Right lobe of liver (tissue), 6 donors: ENCODE results near the gene PCK1. TPM values are rescaled to one million over a fixed set of nuclear protein-coding genes. Genes with fewer than 3 reads are reported as not detected.

Experiments used
- ATAC-seq, 4 donors: fragments of 200-7000 bp; cut with Tn5 transposase; one replicate each; pipeline ENCODE4 v1.9.1; 2020; ENCODE audit warnings: mild to moderate bottlenecking in 4 of 4, moderate library complexity in 4 of 4
- DNase-seq, 3 donors: peaks; one replicate each; pipeline ENCODE4 v3.0.0-alpha.2; 2020
- H3K27ac ChIP-seq, 3 donors: fragments of 200-600 bp; one replicate each; pipeline ENCODE4 v1.8.0; 2022
- H3K27me3 ChIP-seq, 2 donors: fragments of 200-600 bp; one replicate each; pipeline ENCODE4 v1.8.0; 2022
- H3K36me3 ChIP-seq, 4 donors: fragments of 200-600 bp; sonication (generic) in 1 of 4; one replicate each; pipeline versions ENCODE4 v1.5.1 to v1.8.0; 2017 to 2022; ENCODE audit warnings: control low read depth in 1 of 4
- H3K4me1 ChIP-seq, 4 donors: fragments of 200-600 bp; sonication (generic) in 1 of 4; one replicate each; pipeline versions ENCODE4 v1.5.1 to v1.8.0; 2017 to 2022; ENCODE audit warnings: control low read depth in 1 of 4
- H3K4me3 ChIP-seq, 3 donors: fragments of 200-600 bp; one replicate each; pipeline ENCODE4 v1.8.0; 2022
- H3K9me3 ChIP-seq, 4 donors: fragments of 200-600 bp; sonication (generic) in 1 of 4; one replicate each; pipeline versions ENCODE4 v1.5.1 to v1.8.0; 2017 to 2022; ENCODE audit warnings: control low read depth in 1 of 4
- CTCF ChIP-seq, 4 donors: fragments of 200-600 bp in 3 of 4; fragments of 450-650 bp in 1 of 4; IDR thresholded peaks; one replicate each; pipeline versions ENCODE4 v1.5.1 to v1.8.0; 2016 to 2022; ENCODE audit warnings: antibody characterized with exemption in 4 of 4, mild to moderate bottlenecking in 2 of 4
- POLR2A ChIP-seq: fragments of 450-650 bp; IDR thresholded peaks from one replicate; pipeline ENCODE4 v1.6.1; 2017; ENCODE audit warnings: antibody characterized with exemption, mild to moderate bottlenecking
- WGBS: methylation state at CpG from one replicate; pipeline ENCODE4 v1.1.6; 2018; ENCODE audit warnings: low coverage, low lambda C conversion rate; ENCODE audit not compliant: insufficient coverage; ENCODE audit errors: missing lambda C conversion rate; 5-methylcytosine and 5-hydroxymethylcytosine counted together
- intact Hi-C, 2 donors: fragments of 100-400 bp; cut with DNase I; formaldehyde crosslinking; loops; one replicate each; pipeline versions ENCODE4 v1.11.2 to v1.14.1; 2022
- total RNA-seq, 6 experiments: library from RNA; depleted of rRNA in 2 of 6; stranded (reverse); fragments of >200 nt in 2 of 6; fragmentation: NEBNext Ultra II Directional in 3 of 6; extraction: Animal tissue kit (Norgen Biotek cat#: 25700) in 3 of 6; gene quantifications; one replicate each; pipeline versions ENCODE4 v1.1.0 to v1.2.4, GENCODE V29; 2016 to 2023
- donor health status: DM: no; HTN: yes; CAD: no.
- donor health status: DM: no; HTN: no; CAD: no.
- donor health status: DM: no; HTN: no; CAD: no.
- donor health status: DM: no; HTN: yes; CAD: no.
- donor health status: DM: no; HTN: yes; CAD: no.

The PCK1 gene
- total RNA-seq, 6 experiments from 2014 or later = 187 to 1,757 (median 778) TPM

- 77% methylated on average over 8 of the region's 12 CpGs for WGBS
- peaks cover 0 to 46% (median 16%) of the 10 kb centered on the region in 4 donors for H3K4me1 ChIP-seq
- H3K27ac ChIP-seq = peak overlapping the region in 1 of 3 donors; percentile 15
- no peaks in the 10 kb centered on the region for H3K36me3 ChIP-seq
- DNase-seq (no peak), ATAC-seq (no peak)
- H3K9me3 ChIP-seq = no peaks in the 10 kb centered on the region
- no peak overlapping the region for H3K4me3 ChIP-seq
- no peaks in the 10 kb centered on the region for H3K27me3 ChIP-seq
- intact Hi-C loops = no loop called here
- TF ChIP-seq CTCF (IDR thresholded peaks at IDR 0.05) = no peak
- no peak for TF ChIP-seq POLR2A
These were observed 12.3 kb downstream of the PCK1 start for GRCh38 chr20:57573242-57573641.

GRCh38 chr20:57573894-57574293 is 13.0 kb downstream of the PCK1 start:
- Histone ChIP-seq H3K27me3 (no peaks in the 10 kb centered on the region), H3K36me3 (no peaks in the 10 kb centered on the region), H3K4me1 (peaks cover 0 to 46% (median 16%) of the 10 kb centered on the region in 4 donors), H3K9me3 (no peaks in the 10 kb centered on the region), H3K27ac (peak overlapping the region in 1 of 3 donors; percentile 18), H3K4me3 (no peak overlapping the region)
- ATAC-seq = no peak
- peak in 1 of 3 donors; percentile 15 for DNase-seq
- intact Hi-C loops = no loop called here
- TF ChIP-seq CTCF (IDR thresholded peaks at IDR 0.05) = peak in 2 of 4 donors; percentile 19
- no peak for TF ChIP-seq POLR2A
- WGBS = 46% methylated on average over 2 of the region's 5 CpGs

- TF ChIP-seq CTCF (IDR thresholded peaks at IDR 0.05) (no peak), POLR2A (no peak)
- intact Hi-C loops = no loop called here
- no peak for ATAC-seq
These were observed 14.0 kb downstream of the PCK1 start for GRCh38 chr20:57574954-57575353.

GRCh38 chr20:57576002-57576401 is 15.1 kb downstream of the PCK1 start:
- peaks cover 0 to 32% (median 15%) of the 10 kb centered on the region in 4 donors for H3K4me1 ChIP-seq
- no peak overlapping the region for H3K4me3 ChIP-seq
- H3K27me3 ChIP-seq = no peaks in the 10 kb centered on the region
- TF ChIP-seq CTCF (IDR thresholded peaks at IDR 0.05) (no peak), POLR2A (no peak)
- no peak for DNase-seq
- H3K27ac ChIP-seq = no peak overlapping the region
- H3K36me3 ChIP-seq = no peaks in the 10 kb centered on the region
- intact Hi-C loops = no loop called here
- ATAC-seq = no peak
- WGBS = 92% methylated on average over 1 of the region's 2 CpGs
- H3K9me3 ChIP-seq = no peaks in the 10 kb centered on the region

More at GRCh38 chr20:57574954-57575353, 14.0 kb downstream of the PCK1 start:
- Histone ChIP-seq H3K27me3 (no peaks in the 10 kb centered on the region), H3K9me3 (no peaks in the 10 kb centered on the region), H3K27ac (no peak overlapping the region), H3K4me1 (peaks cover 0 to 36% (median 15%) of the 10 kb centered on the region in 4 donors), H3K4me3 (no peak overlapping the region), H3K36me3 (no peaks in the 10 kb centered on the region)
- no peak for DNase-seq
